ENCODE results near the gene LRRC7.
"Not testable (repeated sequence)": the region's sequence is repeated elsewhere in the genome, so short reads cannot be mapped to it uniquely, and the experiment has no call there.

The LRRC7 gene

GRCh38 chr1:69914976-69915765 is 347.4 kb downstream of the LRRC7 start:
- DNase-seq (ENCODE audit: low read depth), result peak; percentile 85
- H3K4me3 ChIP-seq (ENCODE audit: low read length), result no peak overlapping the region; the same call in 1 of the 2 replicates
- TF ChIP-seq, protein P1, sequence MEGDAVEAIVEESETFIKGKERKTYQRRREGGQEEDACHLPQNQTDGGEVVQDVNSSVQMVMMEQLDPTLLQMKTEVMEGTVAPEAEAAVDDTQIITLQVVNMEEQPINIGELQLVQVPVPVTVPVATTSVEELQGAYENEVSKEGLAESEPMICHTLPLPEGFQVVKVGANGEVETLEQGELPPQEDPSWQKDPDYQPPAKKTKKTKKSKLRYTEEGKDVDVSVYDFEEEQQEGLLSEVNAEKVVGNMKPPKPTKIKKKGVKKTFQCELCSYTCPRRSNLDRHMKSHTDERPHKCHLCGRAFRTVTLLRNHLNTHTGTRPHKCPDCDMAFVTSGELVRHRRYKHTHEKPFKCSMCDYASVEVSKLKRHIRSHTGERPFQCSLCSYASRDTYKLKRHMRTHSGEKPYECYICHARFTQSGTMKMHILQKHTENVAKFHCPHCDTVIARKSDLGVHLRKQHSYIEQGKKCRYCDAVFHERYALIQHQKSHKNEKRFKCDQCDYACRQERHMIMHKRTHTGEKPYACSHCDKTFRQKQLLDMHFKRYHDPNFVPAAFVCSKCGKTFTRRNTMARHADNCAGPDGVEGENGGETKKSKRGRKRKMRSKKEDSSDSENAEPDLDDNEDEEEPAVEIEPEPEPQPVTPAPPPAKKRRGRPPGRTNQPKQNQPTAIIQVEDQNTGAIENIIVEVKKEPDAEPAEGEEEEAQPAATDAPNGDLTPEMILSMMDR (conservative IDR thresholded peaks at IDR 0.05; ENCODE audit: low read length), result no peak

DNA sequence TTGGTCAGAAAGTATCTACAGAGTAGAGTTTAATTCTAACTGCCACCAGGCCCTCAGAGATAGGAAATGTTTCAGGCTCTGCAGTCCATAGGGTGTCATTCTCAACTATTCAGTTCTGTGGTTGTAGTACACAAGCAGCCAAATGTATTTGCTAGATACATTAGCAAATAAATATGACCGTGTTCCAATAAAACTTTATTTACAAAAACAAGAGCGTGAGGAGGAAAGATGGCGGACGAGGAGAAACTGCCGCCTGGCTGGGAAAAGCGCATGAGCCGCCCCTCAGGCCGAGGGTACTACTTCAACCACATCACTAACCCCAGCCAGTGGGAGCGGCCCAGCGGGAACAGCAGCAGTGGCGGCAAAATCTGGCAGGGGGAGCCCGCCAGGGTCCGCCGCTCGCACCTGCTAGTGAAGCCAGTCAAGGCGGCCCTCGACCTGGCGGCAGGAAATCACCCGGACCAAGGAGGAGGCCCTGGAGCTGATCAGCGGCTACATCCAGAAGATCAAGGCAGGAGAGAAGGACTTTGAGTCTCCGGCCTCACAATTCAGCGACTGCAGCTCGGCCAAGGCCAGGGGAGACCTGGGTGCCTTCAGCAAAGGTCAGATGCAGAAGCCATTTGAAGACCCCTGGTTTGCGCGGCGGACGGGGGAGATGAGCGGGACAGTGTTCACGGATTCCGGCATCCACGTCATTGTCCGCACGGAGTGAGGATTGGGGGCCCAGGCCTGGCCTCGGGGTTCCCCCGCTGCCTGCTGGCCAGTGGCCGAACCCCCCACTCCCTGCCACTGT is 351.6 kb downstream of the LRRC7 start:
- TF ChIP-seq, protein P1 (conservative IDR thresholded peaks at IDR 0.05; ENCODE audit: low read length), result no peak
- no peak overlapping the region for H3K4me3 ChIP-seq (ENCODE audit: low read length)
- DNase-seq (ENCODE audit: low read depth), result no peak

- TF ChIP-seq, protein P1 (conservative IDR thresholded peaks at IDR 0.05; ENCODE audit: low read length), result no peak
- no peak overlapping the region for H3K4me3 ChIP-seq (ENCODE audit: low read length)
- no peak for DNase-seq (ENCODE audit: low read depth)
These were observed 352.2 kb downstream of the LRRC7 start for GRCh38 chr1:69919922-69920273.

DNA sequence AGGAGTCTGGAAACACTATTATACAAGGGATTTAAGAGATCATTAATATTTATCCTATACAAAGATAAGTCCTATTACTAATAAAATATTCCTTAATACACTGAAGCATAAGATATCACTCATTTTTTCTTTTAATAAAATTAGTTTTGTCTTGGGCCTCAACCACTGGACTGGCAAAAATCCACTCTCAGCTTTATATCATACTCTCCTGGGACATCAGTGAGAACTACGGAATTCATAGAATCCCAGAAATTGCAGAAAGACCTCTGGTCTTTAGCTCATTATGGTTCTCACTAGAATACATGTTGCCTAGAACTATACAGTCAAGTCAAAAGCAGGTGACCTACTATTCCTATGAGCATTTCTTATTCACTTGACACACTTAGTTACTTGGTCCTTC is 352.7 kb downstream of the LRRC7 start:
- no peak for DNase-seq (ENCODE audit: low read depth)
- no peak overlapping the region for H3K4me3 ChIP-seq (ENCODE audit: low read length)
- TF ChIP-seq, protein P1 (conservative IDR thresholded peaks at IDR 0.05; ENCODE audit: low read length), result no peak

DNA sequence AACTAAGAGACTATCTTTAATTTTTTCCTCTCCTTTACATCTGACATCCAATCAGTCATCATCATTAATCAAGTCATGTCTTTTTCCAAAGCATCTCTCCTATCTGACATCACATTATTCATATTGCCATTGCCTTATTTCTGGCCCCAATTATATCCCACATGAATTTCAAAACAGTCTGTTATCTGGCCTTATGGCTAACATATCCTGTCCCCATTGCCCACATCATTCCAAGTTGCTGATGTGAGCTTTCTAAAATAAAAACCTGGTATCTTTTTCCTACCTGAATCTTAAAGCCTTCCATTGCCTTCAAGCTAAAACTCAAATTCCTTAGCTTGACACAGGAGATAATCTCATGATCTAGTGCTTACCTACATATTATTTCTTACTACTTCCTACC is 353.8 kb downstream of the LRRC7 start:
- DNase-seq (ENCODE audit: low read depth), result no peak
- TF ChIP-seq, protein P1 (conservative IDR thresholded peaks at IDR 0.05; ENCODE audit: low read length), result no peak
- H3K4me3 ChIP-seq (ENCODE audit: low read length), result no peak overlapping the region

DNA sequence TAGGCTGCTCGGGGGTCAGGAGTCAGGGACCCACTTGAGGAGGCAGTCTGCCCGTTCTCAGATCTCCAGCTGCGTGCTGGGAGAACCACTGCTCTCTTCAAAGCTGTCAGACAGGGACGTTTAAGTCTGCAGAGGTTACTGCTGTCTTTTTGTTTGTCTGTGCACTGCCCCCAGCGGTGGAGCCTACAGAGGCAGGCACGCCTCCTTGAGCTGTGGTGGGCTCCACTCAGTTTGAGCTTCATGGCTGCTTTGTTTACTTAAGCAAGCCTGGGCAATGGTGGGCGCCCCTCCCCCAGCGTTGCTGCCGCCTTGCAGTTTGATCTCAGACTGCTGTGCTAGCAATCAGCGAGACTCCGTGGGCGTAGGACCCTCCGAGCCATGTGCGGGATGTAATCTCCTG is 360.5 kb downstream of the LRRC7 start:
- not testable (repeated sequence) for H3K4me3 ChIP-seq (ENCODE audit: low read length)

GRCh38 chr1:69929308-69930057 is 361.8 kb downstream of the LRRC7 start:
- TF ChIP-seq, protein P1 (conservative IDR thresholded peaks at IDR 0.05; ENCODE audit: low read length), result no peak
- DNase-seq (ENCODE audit: low read depth), result peak; percentile 20
- H3K4me3 ChIP-seq (ENCODE audit: low read length), result no peak overlapping the region

More for the DNA sequence above, 360.5 kb downstream of the LRRC7 start:
- not testable (repeated sequence) for DNase-seq (ENCODE audit: low read depth)
